BJ (cell line): ENCODE results near the gene RIN2. TPM values are rescaled to one million over a fixed set of nuclear protein-coding genes. Genes with fewer than 3 reads are reported as not detected.

Experiments used
- CTCF ChIA-PET: fragments of 350-600 bp; formaldehyde crosslinking; extraction: SDS; loops from one replicate; lab custom pipeline; 2021; ENCODE audit warnings: antibody characterized with exemption, inconsistent platforms; lab: Yijun Ruan, JAX
- POLR2A ChIA-PET: fragments of 300-600 bp; sonication (Branson Sonifier 250); formaldehyde crosslinking; extraction: SDS; loops from one replicate; lab custom pipeline; 2021; ENCODE audit warnings: antibody characterized with exemption; lab: Charles Lee
- DNase-seq: peaks from one replicate; pipeline ENCODE4 v3.0.0-alpha.2; 2011; ENCODE audit warnings: low read depth
- H3K27me3 ChIP-seq: 2 replicates; pipeline ENCODE4 v1.6.0; 2011; ENCODE audit warnings: low read length; ENCODE audit not compliant: control insufficient read depth, insufficient read depth
- H3K36me3 ChIP-seq: 2 replicates; pipeline ENCODE4 v1.5.1; 2011; ENCODE audit warnings: low read length; ENCODE audit not compliant: control insufficient read depth, insufficient read depth
- H3K4me3 ChIP-seq: 2 replicates; pipeline ENCODE4 v1.5.1; 2011; ENCODE audit warnings: low read depth, mild to moderate bottlenecking, control low read depth, low read length
- CTCF ChIP-seq: IDR thresholded peaks from 2 replicates; pipeline ENCODE4 v1.5.1; 2011; ENCODE audit warnings: low read depth, mild to moderate bottlenecking, control low read depth, inconsistent platforms, low read length, moderate library complexity; ENCODE audit not compliant: insufficient read depth
- polyA plus RNA-seq: library from polyadenylated mRNA; depleted of rRNA; stranded (reverse); fragments of >200 nt; gene quantifications from 2 replicates; pipeline ENCODE4 v1.2.3, GENCODE V29; 2011

The RIN2 gene
- polyA plus RNA-seq, 1 experiment = 25.2 TPM

DNA sequence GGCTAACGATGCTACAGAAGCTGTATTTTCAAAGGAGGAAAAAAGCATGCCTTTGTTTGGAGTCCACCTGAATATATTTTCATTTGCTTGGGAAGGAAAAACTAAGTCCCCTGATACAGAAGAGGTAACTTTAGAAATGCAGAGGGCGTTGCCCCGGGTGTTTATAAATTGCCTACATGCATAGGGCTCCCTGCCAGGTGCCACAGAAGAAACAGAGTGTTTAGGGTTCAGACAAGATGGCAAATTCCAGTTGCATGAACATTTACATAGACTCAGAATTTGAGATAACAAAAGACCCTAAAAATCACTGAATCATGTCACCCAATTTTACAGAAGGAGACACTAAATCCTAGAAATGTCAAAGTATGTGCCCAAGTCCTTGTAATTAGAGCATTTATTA, 19.9 kb downstream of the RIN2 start:
- H3K4me3 ChIP-seq = no peak overlapping the region
- ChIA-PET POLR2A (no interaction called here), CTCF (interaction anchor here (1.3 kb wide), 1 partner anchor 87 kb away, joined by 3 read pairs; no protein-coding TSS in a partner anchor)
- DNase-seq = no peak
- TF ChIP-seq CTCF = no peak
- no peaks in the 10 kb centered on the region for H3K36me3 ChIP-seq
- no peaks in the 10 kb centered on the region for H3K27me3 ChIP-seq

GRCh38 chr20:19778404-19778803, 20.3 kb downstream of the RIN2 start:
- ChIA-PET CTCF (interaction anchor here (1.0 kb wide), 1 partner anchor 37 kb away, joined by 3 read pairs; no protein-coding TSS in a partner anchor), POLR2A (no interaction called here)
- Histone ChIP-seq H3K4me3 (no peak overlapping the region), H3K27me3 (no peaks in the 10 kb centered on the region), H3K36me3 (no peaks in the 10 kb centered on the region)
- DNase-seq = no peak
- no peak for TF ChIP-seq CTCF

GRCh38 chr20:19779634-19780033, 21.6 kb downstream of the RIN2 start:
- ChIA-PET CTCF (interaction anchor here (0.6 to 1.3 kb wide), 6 partner anchors 22 to 215 kb away, joined by 3 to 4 read pairs (median 3); partner anchors contain the start of gene RIN2), POLR2A (no interaction called here)
- no peak for DNase-seq
- no peak overlapping the region for H3K4me3 ChIP-seq
- H3K27me3 ChIP-seq = no peaks in the 10 kb centered on the region
- TF ChIP-seq CTCF = no peak
- no peaks in the 10 kb centered on the region for H3K36me3 ChIP-seq

DNA sequence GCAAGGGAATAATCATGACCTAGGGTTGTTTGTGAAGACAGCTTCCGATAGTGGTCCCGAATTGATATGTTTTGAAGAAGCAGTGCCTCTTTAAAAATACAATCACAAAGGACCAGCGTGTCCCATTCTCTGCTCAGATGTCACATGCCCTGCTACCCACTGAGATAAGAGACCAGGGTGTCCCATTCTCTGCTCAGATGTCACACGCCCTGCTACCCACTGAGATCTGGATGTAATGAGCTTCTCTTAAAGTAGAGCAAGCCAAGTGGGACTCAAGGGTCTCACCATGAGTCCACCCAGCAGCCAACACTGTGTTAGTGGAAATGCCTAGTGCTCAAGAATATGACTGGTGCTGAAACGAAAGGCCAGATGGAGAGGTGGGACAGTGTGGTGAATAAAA, 22.2 kb downstream of the RIN2 start:
- ChIA-PET CTCF (interaction anchor here (1.0 to 1.3 kb wide), 2 partner anchors 87 to 215 kb away, joined by 4 read pairs; no protein-coding TSS in a partner anchor), POLR2A (no interaction called here)
- DNase-seq = no peak
- H3K4me3 ChIP-seq = no peak overlapping the region
- no peaks in the 10 kb centered on the region for H3K36me3 ChIP-seq
- no peak for TF ChIP-seq CTCF
- H3K27me3 ChIP-seq = no peaks in the 10 kb centered on the region

DNA sequence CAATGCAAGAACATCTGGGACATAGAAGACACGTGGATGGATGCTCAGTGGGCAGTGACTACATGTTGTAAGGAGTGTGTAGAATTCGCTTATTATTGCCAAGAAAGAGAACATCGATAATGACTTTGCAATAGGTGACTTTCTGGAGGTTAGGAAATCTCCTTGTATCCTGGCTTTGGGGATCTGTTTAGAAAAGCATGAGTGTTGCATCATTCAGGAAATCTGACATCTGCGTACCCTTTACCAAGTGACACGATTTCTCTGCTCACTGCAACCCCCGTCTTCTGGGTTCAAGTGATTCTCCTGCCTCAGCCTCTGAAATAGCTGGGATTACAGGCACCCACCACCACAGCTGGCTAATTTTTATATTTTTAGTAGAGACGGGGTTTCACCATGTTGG, 23.2 kb downstream of the RIN2 start:
- Histone ChIP-seq H3K36me3 (no peaks in the 10 kb centered on the region), H3K4me3 (no peak overlapping the region), H3K27me3 (no peaks in the 10 kb centered on the region)
- POLR2A ChIA-PET = interaction anchor here (0.6 kb wide), 1 partner anchor 193 kb away, joined by 3 read pairs; no protein-coding TSS in a partner anchor
- DNase-seq = no peak
- CTCF ChIA-PET = no interaction called here
- no peak for TF ChIP-seq CTCF
